Fibroblast of pulmonary artery (primary cell): ENCODE measurements around the gene GREM2.
A peak's percentile ranks its signal among the peaks of the same experiment; 100 is the strongest.

Experiments used
- DNase-seq: peaks from one replicate; pipeline ENCODE4 v3.0.0-alpha.2; 2010; ENCODE audit warnings: low read depth
- H3K4me3 ChIP-seq: replicated peaks from 2 replicates; pipeline ENCODE4 v1.5.1; 2011; ENCODE audit warnings: low read depth, mild to moderate bottlenecking, control low read depth, low read length, moderate library complexity
- TF ChIP-seq, protein P1 (sequence below): IDR thresholded peaks from 2 replicates; pipeline ENCODE4 v1.5.1; 2011; ENCODE audit warnings: mild to moderate bottlenecking, control low read depth, low read length, inconsistent platforms; ENCODE audit errors: missing control alignments

The GREM2 gene

DNA sequence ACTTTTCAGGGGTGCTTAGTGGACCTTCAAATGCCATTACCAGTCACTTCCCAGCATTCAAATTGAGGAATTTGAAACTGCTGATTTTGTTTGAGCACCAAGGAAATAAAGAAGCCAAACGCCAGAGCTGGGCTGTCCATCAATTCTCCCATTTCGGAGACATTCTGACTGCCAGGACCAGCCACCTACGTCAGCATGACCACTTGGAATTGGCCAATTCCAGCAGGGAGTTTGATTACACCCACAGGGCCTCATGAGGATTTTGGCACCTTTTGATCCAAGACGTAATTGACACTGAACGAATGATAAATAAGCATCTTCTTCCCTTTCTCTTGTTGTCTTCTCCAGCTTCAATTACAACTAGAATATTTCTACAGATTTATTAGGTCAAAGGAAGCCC, 40.2 kb downstream of the GREM2 start:
- DNase-seq = no peak
- no peak overlapping the region for H3K4me3 ChIP-seq
- TF ChIP-seq, protein P1, sequence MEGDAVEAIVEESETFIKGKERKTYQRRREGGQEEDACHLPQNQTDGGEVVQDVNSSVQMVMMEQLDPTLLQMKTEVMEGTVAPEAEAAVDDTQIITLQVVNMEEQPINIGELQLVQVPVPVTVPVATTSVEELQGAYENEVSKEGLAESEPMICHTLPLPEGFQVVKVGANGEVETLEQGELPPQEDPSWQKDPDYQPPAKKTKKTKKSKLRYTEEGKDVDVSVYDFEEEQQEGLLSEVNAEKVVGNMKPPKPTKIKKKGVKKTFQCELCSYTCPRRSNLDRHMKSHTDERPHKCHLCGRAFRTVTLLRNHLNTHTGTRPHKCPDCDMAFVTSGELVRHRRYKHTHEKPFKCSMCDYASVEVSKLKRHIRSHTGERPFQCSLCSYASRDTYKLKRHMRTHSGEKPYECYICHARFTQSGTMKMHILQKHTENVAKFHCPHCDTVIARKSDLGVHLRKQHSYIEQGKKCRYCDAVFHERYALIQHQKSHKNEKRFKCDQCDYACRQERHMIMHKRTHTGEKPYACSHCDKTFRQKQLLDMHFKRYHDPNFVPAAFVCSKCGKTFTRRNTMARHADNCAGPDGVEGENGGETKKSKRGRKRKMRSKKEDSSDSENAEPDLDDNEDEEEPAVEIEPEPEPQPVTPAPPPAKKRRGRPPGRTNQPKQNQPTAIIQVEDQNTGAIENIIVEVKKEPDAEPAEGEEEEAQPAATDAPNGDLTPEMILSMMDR = no peak

GRCh38 chr1:240567066-240567465, 44.9 kb downstream of the GREM2 start:
- no peak for DNase-seq
- TF ChIP-seq, protein P1 = no peak
- H3K4me3 ChIP-seq = no peak overlapping the region

- H3K4me3 ChIP-seq = no peak overlapping the region
- DNase-seq = no peak
These were observed 49.2 kb downstream of the GREM2 start for GRCh38 chr1:240562779-240563178.

DNA sequence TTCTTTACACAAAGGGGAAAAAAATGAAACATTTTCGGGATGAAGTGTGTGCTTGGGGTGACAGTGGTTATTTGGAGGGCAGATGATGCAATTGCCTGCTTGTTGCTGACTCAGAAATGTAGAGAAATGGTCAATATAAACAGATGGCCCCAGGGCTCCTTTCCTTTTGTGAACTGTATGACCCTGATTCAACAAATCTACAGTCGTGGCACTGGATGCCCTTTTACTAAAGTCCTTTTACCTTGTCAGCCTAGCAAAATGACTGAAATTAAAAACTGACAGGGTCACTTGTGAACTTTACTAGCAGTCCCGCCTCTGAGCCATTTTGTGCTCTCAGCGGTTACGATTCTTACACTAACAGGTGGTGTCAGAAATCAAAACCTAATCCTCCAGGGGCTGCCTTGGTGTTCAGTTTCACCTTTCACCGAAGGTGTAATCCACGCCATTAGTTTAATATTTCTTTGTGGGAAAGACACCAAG, 49.8 kb downstream of the GREM2 start:
- TF ChIP-seq, protein P1 = no peak
- DNase-seq = peak; percentile 7
- H3K4me3 ChIP-seq = no peak overlapping the region

More at GRCh38 chr1:240562779-240563178, 49.2 kb downstream of the GREM2 start:
- TF ChIP-seq, protein P1 = no peak

DNA sequence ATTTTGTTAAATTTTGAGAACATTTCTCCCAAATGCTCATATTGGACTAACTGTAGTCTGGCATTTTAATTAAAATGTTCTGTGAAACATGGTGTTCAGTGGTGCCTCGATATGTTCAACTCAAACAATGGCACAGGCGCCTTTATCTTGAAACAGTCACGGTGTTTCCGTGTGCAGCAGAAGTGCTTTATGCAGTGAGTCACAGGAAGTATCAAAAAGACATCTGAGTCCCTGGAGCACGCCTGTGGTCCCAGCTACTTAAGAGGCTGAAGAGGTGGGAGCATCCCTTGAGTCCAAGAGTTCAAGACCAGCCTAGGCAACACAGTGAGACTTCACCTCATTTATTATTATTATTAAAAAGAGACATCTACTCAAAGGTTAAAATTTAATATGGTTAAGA, 52.2 kb downstream of the GREM2 start:
- TF ChIP-seq, protein P1 = no peak

DNA sequence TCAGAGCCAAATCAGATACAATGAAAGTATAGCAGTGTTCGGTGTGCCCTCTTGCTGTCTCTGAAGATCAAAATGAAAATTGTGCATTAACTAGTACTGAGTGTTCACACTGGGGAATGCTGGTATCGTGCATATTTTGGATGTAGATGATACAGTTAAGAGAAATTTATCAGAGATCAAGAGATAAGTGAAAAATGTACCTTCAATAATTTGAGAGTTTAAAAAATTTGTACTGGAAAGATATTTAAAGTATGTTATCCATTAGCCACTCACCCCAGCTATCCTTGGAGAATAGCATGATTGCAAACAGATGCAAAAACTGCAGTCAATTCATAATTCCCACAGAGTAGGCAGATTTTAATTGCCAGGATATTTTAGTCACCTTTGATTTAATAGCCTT, 56.4 kb downstream of the GREM2 start:
- DNase-seq = no peak
- TF ChIP-seq, protein P1 = no peak
- no peak overlapping the region for H3K4me3 ChIP-seq

More for the DNA sequence above, 52.2 kb downstream of the GREM2 start:
- DNase-seq = peak; percentile 46
- no peak overlapping the region for H3K4me3 ChIP-seq

DNA sequence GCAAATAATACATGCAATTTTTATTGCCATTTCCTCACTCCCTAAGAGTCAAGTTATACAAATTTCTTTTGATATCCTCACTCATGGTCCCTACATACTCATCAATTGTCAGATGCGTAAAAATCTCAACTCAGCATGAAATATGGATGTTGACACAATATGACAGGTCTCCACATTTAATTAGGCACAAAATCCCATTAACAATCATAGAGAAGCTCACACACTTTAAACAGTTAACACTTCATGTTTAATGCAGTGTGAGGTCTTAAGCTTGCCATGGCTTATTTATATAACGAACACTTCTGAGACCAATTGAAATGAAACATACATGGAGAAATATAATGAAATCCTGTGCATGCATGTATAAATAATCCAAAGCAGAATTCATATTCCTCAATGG, 58.6 kb downstream of the GREM2 start:
- DNase-seq = no peak
- TF ChIP-seq, protein P1 = no peak
- H3K4me3 ChIP-seq = no peak overlapping the region
